Esophagus squamous epithelium (tissue), 4 donors: ENCODE data around the gene GGT5.

Experiments used
- POLR2A ChIP-seq, 4 donors: fragments of 450-650 bp; IDR thresholded peaks; one replicate each; pipeline ENCODE4 v1.6.1; 2017; ENCODE audit warnings: antibody characterized with exemption in 4 of 4, mild to moderate bottlenecking in 4 of 4, moderate library complexity in 3 of 4
- TF ChIP-seq, protein P1 (sequence below), 6 experiments: fragments of 450-650 bp in 4 of 6; fragments of 200-600 bp in 2 of 6; sonication (generic) in 2 of 6; IDR thresholded peaks; one replicate each; pipeline ENCODE4 v1.5.1; 2016 to 2019; ENCODE audit warnings: antibody characterized with exemption in 6 of 6, mild to moderate bottlenecking in 4 of 6, moderate library complexity in 4 of 6

- no peak for TF ChIP-seq POLR2A (IDR thresholded peaks at IDR 0.05)
- TF ChIP-seq, protein P1, sequence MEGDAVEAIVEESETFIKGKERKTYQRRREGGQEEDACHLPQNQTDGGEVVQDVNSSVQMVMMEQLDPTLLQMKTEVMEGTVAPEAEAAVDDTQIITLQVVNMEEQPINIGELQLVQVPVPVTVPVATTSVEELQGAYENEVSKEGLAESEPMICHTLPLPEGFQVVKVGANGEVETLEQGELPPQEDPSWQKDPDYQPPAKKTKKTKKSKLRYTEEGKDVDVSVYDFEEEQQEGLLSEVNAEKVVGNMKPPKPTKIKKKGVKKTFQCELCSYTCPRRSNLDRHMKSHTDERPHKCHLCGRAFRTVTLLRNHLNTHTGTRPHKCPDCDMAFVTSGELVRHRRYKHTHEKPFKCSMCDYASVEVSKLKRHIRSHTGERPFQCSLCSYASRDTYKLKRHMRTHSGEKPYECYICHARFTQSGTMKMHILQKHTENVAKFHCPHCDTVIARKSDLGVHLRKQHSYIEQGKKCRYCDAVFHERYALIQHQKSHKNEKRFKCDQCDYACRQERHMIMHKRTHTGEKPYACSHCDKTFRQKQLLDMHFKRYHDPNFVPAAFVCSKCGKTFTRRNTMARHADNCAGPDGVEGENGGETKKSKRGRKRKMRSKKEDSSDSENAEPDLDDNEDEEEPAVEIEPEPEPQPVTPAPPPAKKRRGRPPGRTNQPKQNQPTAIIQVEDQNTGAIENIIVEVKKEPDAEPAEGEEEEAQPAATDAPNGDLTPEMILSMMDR (IDR thresholded peaks at IDR 0.05) = no peak
These were observed 42.9 kb downstream of the GGT5 start for GRCh38 chr22:24201681-24202614.
